Stimulated activated CD4-positive, alpha-beta T cell treated with anti-CD3 and anti-CD28 coated beads, Interleukin-4, amount 100 ng/mL, for 24 hours (primary cell): ENCODE data around the gene HTR7.
"Not testable (repeated sequence)": the region's sequence is repeated elsewhere in the genome, so short reads cannot be mapped to it uniquely, and the experiment has no call there.

Source experiments
- DNase-seq: peaks from one replicate; pipeline ENCODE4 v3.0.0-alpha.2; 2020

HTR7 gene

GRCh38 chr10:90856964-90857634 is 740 bp downstream of the HTR7 start:
- DNase-seq: no peak

- no peak for DNase-seq
These were observed 1.6 kb downstream of the HTR7 start for GRCh38 chr10:90856261-90856660.

GRCh38 chr10:90855126-90855525 is 2.7 kb downstream of the HTR7 start:
- DNase-seq: no peak

GRCh38 chr10:90849956-90850749 is 7.7 kb downstream of the HTR7 start:
- DNase-seq: no peak

GRCh38 chr10:90847436-90847835 is 10.4 kb downstream of the HTR7 start:
- no peak for DNase-seq

- DNase-seq: no peak
These were observed 11.1 kb downstream of the HTR7 start for GRCh38 chr10:90846746-90847145.

GRCh38 chr10:90845726-90846125 is 12.1 kb downstream of the HTR7 start:
- DNase-seq: no peak

GRCh38 chr10:90842725-90843124 is 15.1 kb downstream of the HTR7 start:
- DNase-seq: no peak

GRCh38 chr10:90837486-90837885 is 20.4 kb downstream of the HTR7 start:
- no peak for DNase-seq

- DNase-seq: no peak
These were observed 23.5 kb downstream of the HTR7 start for GRCh38 chr10:90834326-90834725.

GRCh38 chr10:90832111-90832510 is 25.7 kb downstream of the HTR7 start:
- DNase-seq: no peak

GRCh38 chr10:90822508-90822907 is 35.3 kb downstream of the HTR7 start:
- no peak for DNase-seq

GRCh38 chr10:90821864-90822263 is 36.0 kb downstream of the HTR7 start:
- DNase-seq: not testable (repeated sequence)

GRCh38 chr10:90819911-90820310 is 37.9 kb downstream of the HTR7 start:
- DNase-seq: no peak

GRCh38 chr10:90818736-90819135 is 39.1 kb downstream of the HTR7 start:
- DNase-seq: no peak

GRCh38 chr10:90817128-90817889 is 40.5 kb downstream of the HTR7 start:
- DNase-seq: no peak

- no peak for DNase-seq
These were observed 41.4 kb downstream of the HTR7 start for GRCh38 chr10:90816466-90816865.

- no peak for DNase-seq
These were observed 44.1 kb downstream of the HTR7 start for GRCh38 chr10:90813594-90814365.

GRCh38 chr10:90807106-90807505 is 50.7 kb downstream of the HTR7 start:
- DNase-seq: not testable (repeated sequence)

- DNase-seq: no peak
These were observed 51.2 kb downstream of the HTR7 start for GRCh38 chr10:90806677-90807076.

GRCh38 chr10:90805206-90805605 is 52.6 kb downstream of the HTR7 start:
- DNase-seq: no peak

- no peak for DNase-seq
These were observed 53.5 kb downstream of the HTR7 start for GRCh38 chr10:90804354-90804753.

GRCh38 chr10:90801608-90802007 is 56.2 kb downstream of the HTR7 start:
- DNase-seq: no peak
